ENCODE results near the gene SMCO4.

GRCh38 chr11:93540337-93540736, 2.9 kb downstream of the SMCO4 start:
- no peak for TF ChIP-seq GATA2 (IDR thresholded peaks at IDR 0.05; ENCODE audit: low read depth, low read length)
- TF ChIP-seq GATA3 (IDR thresholded peaks at IDR 0.05; ENCODE audit: low read depth, low read length), result no peak

Data from SH-SY5Y (cell line).